ENCODE data around the gene CHST11. TPM values are rescaled to one million over a fixed set of nuclear protein-coding genes. Genes with fewer than 3 reads are reported as not detected.

The CHST11 gene
- total RNA-seq, 1 donor from 2014 or later: 7.7 TPM

GRCh38 chr12:104677441-104678089 lies 220.8 kb downstream of the CHST11 start:
- Mint-ChIP-seq H3K36me3 (no peaks in the 10 kb centered on the region), H3K27ac (peak overlapping the region; percentile 16), H3K4me1 (peaks cover 19% of the 10 kb centered on the region), H3K9me3 (no peaks in the 10 kb centered on the region), H3K27me3 (ENCODE audit: insufficient read depth, low read depth) (peaks cover 7% of the 10 kb centered on the region), H3K4me3 (no peak overlapping the region)
- Histone ChIP-seq H3K27me3 (no peaks in the 10 kb centered on the region), H4K20me1 (ENCODE audit: low read depth) (no peaks in the 10 kb centered on the region), H3K79me2 (ENCODE audit: low read depth) (no peaks in the 10 kb centered on the region), H3K27ac (no peak overlapping the region), H3K4me3 (no peak overlapping the region), H3K9me3 (ENCODE audit: low read depth) (no peaks in the 10 kb centered on the region), H3K9ac (no peak overlapping the region), H3K4me1 (peaks cover 23% of the 10 kb centered on the region), H2AFZ (replicated peaks) (no peak overlapping the region), H3K36me3 (no peaks in the 10 kb centered on the region), H3F3A (ENCODE audit: low read depth) (peaks cover 15% of the 10 kb centered on the region), H3K4me2 (no peak overlapping the region)
- DNase-seq (ENCODE audit: low spot score): no peak
- TF ChIP-seq EZH2phosphoT487 (IDR thresholded peaks at IDR 0.05) (no peak), EZH2 (IDR thresholded peaks at IDR 0.05) (no peak)
- TF ChIP-seq, protein P1, sequence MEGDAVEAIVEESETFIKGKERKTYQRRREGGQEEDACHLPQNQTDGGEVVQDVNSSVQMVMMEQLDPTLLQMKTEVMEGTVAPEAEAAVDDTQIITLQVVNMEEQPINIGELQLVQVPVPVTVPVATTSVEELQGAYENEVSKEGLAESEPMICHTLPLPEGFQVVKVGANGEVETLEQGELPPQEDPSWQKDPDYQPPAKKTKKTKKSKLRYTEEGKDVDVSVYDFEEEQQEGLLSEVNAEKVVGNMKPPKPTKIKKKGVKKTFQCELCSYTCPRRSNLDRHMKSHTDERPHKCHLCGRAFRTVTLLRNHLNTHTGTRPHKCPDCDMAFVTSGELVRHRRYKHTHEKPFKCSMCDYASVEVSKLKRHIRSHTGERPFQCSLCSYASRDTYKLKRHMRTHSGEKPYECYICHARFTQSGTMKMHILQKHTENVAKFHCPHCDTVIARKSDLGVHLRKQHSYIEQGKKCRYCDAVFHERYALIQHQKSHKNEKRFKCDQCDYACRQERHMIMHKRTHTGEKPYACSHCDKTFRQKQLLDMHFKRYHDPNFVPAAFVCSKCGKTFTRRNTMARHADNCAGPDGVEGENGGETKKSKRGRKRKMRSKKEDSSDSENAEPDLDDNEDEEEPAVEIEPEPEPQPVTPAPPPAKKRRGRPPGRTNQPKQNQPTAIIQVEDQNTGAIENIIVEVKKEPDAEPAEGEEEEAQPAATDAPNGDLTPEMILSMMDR (IDR thresholded peaks at IDR 0.05): no peak

DNA sequence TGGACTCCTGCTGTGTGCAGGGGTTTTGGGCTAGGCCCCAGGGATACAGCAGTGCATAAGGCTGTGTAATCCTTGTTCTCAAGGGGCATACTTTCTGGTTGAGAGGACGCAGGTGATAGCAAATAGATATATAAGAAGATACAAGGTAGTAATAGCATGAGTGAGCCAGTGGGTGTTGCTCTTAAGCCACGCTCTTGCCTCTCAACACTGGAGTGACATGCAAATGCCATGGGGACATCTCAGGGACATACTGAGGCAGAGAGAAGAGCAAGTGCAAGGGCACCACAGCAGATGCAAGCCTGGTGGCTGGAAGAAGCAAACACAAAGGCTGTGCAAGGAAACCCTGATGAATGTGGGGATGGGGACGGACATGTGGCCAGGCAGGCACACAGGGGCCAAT lies 223.3 kb downstream of the CHST11 start:
- Histone ChIP-seq H3F3A (ENCODE audit: low read depth) (peaks cover 15% of the 10 kb centered on the region), H3K79me2 (ENCODE audit: low read depth) (no peaks in the 10 kb centered on the region), H3K27ac (no peak overlapping the region), H3K9me3 (ENCODE audit: low read depth) (no peaks in the 10 kb centered on the region), H3K9ac (no peak overlapping the region), H2AFZ (replicated peaks) (no peak overlapping the region), H3K36me3 (no peaks in the 10 kb centered on the region), H3K4me1 (peaks cover 16% of the 10 kb centered on the region), H3K4me2 (peak overlapping the region; percentile 24), H3K27me3 (no peaks in the 10 kb centered on the region), H3K4me3 (no peak overlapping the region), H4K20me1 (ENCODE audit: low read depth) (no peaks in the 10 kb centered on the region)
- H3K27ac Mint-ChIP-seq: no peak overlapping the region
- H3K27me3 Mint-ChIP-seq (ENCODE audit: insufficient read depth, low read depth): peaks cover 7% of the 10 kb centered on the region
- TF ChIP-seq, protein P1 (IDR thresholded peaks at IDR 0.05): peak; percentile 46
- TF ChIP-seq EZH2 (IDR thresholded peaks at IDR 0.05): no peak
- H3K9me3 Mint-ChIP-seq: no peaks in the 10 kb centered on the region
- H3K4me3 Mint-ChIP-seq: no peak overlapping the region
- H3K4me1 Mint-ChIP-seq: peaks cover 7% of the 10 kb centered on the region
- peak; percentile 23 for DNase-seq (ENCODE audit: low spot score)
- H3K36me3 Mint-ChIP-seq: no peaks in the 10 kb centered on the region

GRCh38 chr12:104680491-104680890 lies 223.7 kb downstream of the CHST11 start:
- H3K27me3 Mint-ChIP-seq (ENCODE audit: insufficient read depth, low read depth): peaks cover 7% of the 10 kb centered on the region
- H3K36me3 ChIP-seq: no peaks in the 10 kb centered on the region
- H3K4me1 ChIP-seq: peaks cover 16% of the 10 kb centered on the region
- H3K27ac ChIP-seq: no peak overlapping the region
- peaks cover 15% of the 10 kb centered on the region for H3F3A ChIP-seq (ENCODE audit: low read depth)
- H3K9ac ChIP-seq: no peak overlapping the region
- H2AFZ ChIP-seq (replicated peaks): no peak overlapping the region
- DNase-seq (ENCODE audit: low spot score): no peak
- no peak for TF ChIP-seq EZH2 (IDR thresholded peaks at IDR 0.05)
- no peak for TF ChIP-seq EZH2phosphoT487 (IDR thresholded peaks at IDR 0.05)
- TF ChIP-seq, protein P1 (IDR thresholded peaks at IDR 0.05): no peak
- H3K4me3 ChIP-seq: no peak overlapping the region
- no peaks in the 10 kb centered on the region for H3K79me2 ChIP-seq (ENCODE audit: low read depth)
- H3K4me2 ChIP-seq: no peak overlapping the region
- H3K27me3 ChIP-seq: no peaks in the 10 kb centered on the region
- H3K36me3 Mint-ChIP-seq: no peaks in the 10 kb centered on the region
- H3K9me3 Mint-ChIP-seq: no peaks in the 10 kb centered on the region
- H3K4me1 Mint-ChIP-seq: peaks cover 7% of the 10 kb centered on the region
- no peak overlapping the region for H3K27ac Mint-ChIP-seq
- no peaks in the 10 kb centered on the region for H4K20me1 ChIP-seq (ENCODE audit: low read depth)
- no peaks in the 10 kb centered on the region for H3K9me3 ChIP-seq (ENCODE audit: low read depth)
- no peak overlapping the region for H3K4me3 Mint-ChIP-seq

Data from neural progenitor cell (in vitro differentiated cells).